Measurements from ENCODE around the gene AKT1.
A peak's percentile ranks its signal among the peaks of the same experiment; 100 is the strongest.

Gene AKT1

GRCh38 chr14:104773505-104774452, 21.8 kb downstream of the AKT1 start:
- FAIRE-seq: no peak
- DNase-seq (ENCODE audit: low spot score): no peak

- FAIRE-seq (no peak), DNase-seq (ENCODE audit: low spot score) (no peak)
These were observed 22.6 kb downstream of the AKT1 start for GRCh38 chr14:104772707-104773504.

- FAIRE-seq: no peak
- no peak for DNase-seq (ENCODE audit: low spot score)
These were observed 23.4 kb downstream of the AKT1 start for GRCh38 chr14:104771918-104772706.

GRCh38 chr14:104771374-104771773, 24.2 kb downstream of the AKT1 start:
- no peak for FAIRE-seq
- DNase-seq (ENCODE audit: low spot score): no peak

GRCh38 chr14:104770851-104771272, 24.7 kb downstream of the AKT1 start:
- no peak for DNase-seq (ENCODE audit: low spot score)

GRCh38 chr14:104770072-104770579, 25.4 kb downstream of the AKT1 start:
- DNase-seq (ENCODE audit: low spot score) (no peak), FAIRE-seq (no peak)

More at GRCh38 chr14:104770851-104771272, 24.7 kb downstream of the AKT1 start:
- no peak for FAIRE-seq

- no peak for FAIRE-seq
- DNase-seq (ENCODE audit: low spot score): no peak
These were observed 26.1 kb downstream of the AKT1 start for GRCh38 chr14:104769324-104770071.

- FAIRE-seq: no peak
- peak; percentile 49 for DNase-seq (ENCODE audit: low spot score)
These were observed 26.9 kb downstream of the AKT1 start for GRCh38 chr14:104768437-104769323.

GRCh38 chr14:104767634-104767918, 28.0 kb downstream of the AKT1 start:
- DNase-seq (ENCODE audit: low spot score) (no peak), FAIRE-seq (no peak)

GRCh38 chr14:104766863-104767633, 28.5 kb downstream of the AKT1 start:
- DNase-seq (ENCODE audit: low spot score) (no peak), FAIRE-seq (no peak)

GRCh38 chr14:104766256-104766862, 29.2 kb downstream of the AKT1 start:
- DNase-seq (ENCODE audit: low spot score) (no peak), FAIRE-seq (no peak)

GRCh38 chr14:104765517-104765916, 30.0 kb downstream of the AKT1 start:
- FAIRE-seq: no peak
- no peak for DNase-seq (ENCODE audit: low spot score)

- FAIRE-seq (no peak), DNase-seq (ENCODE audit: low spot score) (no peak)
These were observed 36.3 kb downstream of the AKT1 start for GRCh38 chr14:104758981-104759969.

GRCh38 chr14:104757681-104758392, 37.7 kb downstream of the AKT1 start:
- DNase-seq (ENCODE audit: low spot score) (no peak), FAIRE-seq (no peak)

- DNase-seq (ENCODE audit: low spot score) (no peak), FAIRE-seq (no peak)
These were observed 38.3 kb downstream of the AKT1 start for GRCh38 chr14:104757238-104757585.

- FAIRE-seq: no peak
These were observed 38.9 kb downstream of the AKT1 start for GRCh38 chr14:104756477-104757237.

More at GRCh38 chr14:104756477-104757237, 38.9 kb downstream of the AKT1 start:
- DNase-seq (ENCODE audit: low spot score): no peak

All from RCC 7860 (cell line).